HG03460 (cell line): Measurements from ENCODE around the gene KLK1.

Source experiments
- ATAC-seq: cut with Tn5 transposase; IDR thresholded peaks from one replicate; pipeline ENCODE4 v1.9.1; 2021; ENCODE audit not compliant: unreplicated experiment

The KLK1 gene

DNA sequence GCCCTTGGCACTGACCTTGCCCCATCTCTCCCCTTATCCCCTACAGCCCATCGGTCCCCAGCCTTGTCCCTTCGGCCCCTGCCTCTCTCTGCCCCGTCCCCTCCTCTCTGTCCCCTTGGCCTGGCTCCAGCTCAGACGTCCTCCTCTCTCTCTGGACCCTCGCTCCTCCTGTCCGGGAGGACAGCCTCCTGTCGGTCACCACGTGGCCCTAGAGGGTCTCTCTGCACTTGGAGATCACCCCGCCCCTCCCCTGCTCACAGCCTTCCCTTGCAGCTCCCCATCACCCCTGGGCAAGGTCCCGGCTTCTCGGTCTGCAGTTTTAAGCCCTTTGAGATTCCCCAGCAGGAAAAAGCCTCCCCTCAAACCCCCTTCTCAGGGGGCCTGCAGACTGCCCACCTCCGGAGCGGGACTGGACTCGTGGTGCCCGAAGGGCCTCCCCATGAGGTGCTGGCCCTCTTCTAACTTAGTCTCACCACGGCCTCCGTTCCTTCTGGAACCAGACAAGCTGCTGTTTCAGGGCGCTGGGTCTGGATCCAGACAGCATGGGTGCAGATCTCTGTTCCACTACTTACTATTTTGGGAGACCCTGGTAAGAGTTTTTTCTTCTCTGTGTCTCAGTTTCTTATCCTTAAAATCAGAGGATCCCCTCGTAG is 13.1 kb upstream of the KLK1 start:
- ATAC-seq: no peak

DNA sequence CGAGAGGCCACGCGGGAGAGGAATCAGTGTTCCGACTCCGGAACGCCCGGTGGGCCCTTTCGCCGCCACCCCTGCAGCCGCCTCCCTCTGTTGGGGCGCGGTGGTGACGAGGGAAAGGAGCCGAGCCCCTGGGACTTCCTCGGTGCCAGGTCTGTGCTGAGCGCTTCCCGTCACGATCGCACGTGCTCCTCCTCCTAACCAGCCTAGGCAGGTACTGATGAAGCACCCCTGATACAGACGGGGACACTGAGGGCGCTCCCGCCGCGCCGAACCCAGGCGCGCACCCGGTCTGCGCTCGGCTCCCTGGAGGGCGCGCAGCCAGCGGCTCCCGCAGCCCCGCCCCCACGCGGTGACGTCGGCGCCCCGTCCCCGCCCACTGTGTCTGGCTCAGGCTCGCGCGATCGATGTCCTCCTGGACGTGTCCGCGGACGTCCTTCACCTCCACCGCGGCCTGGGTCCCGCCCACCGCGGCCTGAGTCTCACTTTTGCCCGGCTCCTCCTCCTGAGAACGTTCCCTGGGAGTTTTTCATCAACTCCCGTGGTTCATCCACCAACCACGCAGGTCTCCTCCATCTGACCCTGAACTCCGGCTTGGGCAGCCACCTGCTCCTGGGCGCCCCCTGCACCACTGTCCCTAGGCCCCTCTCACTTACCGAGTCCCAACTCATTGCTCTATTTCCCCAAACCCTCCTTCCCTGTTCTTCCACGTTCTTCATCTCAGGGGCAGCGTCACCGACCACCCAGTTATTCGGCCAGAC is 12.4 kb upstream of the KLK1 start:
- no peak for ATAC-seq

DNA sequence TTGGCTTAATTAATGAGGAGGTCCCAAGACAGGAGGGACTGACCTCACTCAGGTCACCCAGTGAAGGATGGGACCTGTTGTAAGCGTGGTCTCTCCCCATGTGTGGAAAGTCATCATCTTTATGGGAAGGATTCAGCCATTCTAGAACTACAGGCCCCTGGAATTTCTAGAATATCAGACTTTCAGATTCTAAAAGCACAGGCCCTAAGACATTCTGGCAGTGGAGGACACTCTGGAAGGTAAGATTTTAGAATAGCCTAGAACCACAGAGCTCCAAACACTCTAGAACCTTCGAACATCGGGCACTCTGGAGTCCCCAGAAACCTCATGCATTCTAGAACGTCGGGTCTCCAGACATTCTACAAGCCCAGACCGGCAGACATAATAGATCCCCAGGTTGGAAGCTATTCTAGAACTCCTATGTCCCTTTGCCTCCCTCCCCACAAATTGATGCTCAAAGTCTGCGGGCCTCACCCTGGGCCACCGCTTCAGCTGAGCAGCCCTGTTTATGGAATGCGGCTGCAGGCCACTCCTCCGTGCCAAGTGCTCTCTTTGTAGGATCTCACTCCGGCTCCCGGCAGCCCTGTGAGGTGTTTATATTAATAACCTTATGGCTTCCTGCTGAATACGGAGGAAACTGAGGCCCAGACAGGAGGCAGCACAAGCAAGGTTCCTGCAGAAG is 11.7 kb upstream of the KLK1 start:
- ATAC-seq: no peak

DNA sequence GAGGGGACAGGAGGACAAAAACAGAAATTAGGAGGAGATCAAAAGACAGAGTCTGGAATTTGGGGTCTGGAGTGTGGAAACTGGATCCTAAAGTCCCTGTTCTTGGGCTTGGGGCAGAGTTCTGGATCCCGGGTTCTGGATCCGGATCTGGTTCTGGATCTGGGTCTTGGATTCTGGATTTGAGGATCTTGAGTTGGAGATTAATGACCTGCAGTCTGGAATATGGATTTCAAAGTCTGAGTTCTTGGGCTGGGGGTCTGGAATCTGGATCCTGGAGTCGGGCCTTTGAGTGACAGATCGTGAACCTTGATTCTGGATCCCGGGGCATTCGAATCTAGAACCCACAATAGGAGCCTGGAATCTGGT is 10.2 kb upstream of the KLK1 start:
- ATAC-seq: no peak

DNA sequence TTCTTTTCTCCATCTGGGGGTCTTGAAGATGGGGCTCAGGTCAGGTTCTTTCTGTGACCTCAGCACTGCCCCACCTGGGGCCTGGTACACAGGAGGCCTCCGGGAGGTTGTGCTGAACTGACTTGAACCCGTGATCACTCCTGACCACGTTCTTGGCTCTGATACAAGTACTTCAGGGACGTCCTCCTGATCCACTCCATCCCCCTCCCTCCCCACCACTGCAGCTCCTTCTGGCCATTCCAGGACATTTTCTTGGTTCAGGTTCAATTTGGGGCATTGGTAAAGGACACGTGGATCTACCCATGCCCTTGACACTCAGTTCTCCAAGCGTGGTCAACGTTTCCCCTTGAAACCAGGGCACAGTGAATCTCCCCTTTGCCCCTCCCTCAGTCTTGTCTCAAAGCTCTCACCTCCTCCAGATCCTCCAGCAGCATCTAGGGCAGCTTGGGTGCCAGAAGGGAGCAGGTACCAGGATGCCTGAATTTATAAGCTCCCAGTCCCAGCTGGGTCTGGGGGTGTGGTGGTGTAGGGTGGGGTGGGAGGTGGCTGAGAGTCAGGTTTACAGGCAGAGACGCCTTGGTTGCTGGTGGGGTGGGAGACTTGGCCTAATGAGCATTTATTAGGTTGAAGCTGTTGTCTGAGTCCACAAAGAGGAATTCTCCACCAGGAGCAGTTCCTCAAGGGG is 9.7 kb upstream of the KLK1 start, which contains the start of gene KLK15:
KLK15 (minus strand) TSS at position 458 of the 685 bp plus-strand sequence. CDS start 2,082 bp downstream, outside the sequence.
- ATAC-seq: no peak

DNA sequence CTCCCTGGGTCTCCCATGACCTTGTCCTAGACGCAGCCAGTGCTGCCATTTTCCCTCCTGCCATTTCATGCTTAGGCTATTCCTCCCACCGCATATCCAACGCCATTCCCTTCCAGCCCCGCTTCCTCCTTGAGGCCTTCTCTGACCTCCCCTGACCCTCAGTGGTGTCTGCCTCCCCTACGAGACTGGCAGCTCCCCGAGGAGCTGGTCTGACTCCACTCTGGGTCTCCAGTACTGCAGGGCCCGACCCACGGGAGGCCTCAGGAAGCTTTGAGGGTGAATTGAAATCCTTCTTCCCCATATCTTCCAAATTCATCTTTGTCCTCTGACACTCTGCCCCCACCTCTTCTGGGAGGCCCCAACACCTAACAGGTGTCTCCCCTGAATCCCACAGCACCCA is 9.1 kb upstream of the KLK1 start:
- no peak for ATAC-seq

DNA sequence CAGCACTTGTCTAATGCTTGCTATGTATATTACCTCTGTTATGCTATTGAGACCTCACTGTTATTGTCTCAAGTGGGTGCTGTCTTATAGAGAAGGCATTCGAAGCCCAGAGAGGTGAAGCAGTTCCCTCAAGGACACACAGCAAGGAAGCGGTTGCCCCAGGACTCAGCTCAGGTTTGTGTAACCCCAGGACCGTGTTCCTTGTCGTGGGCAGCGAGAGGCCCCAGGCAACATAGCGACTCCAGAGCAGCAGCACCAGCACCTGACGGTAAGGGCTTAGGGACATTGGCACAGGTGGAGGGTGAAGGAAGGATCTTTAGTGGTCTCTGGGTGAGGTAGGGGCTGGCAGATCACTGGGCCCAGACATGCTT is 7.4 kb upstream of the KLK1 start:
- ATAC-seq: no peak

GRCh38 chr19:50830266-50831025 is 6.9 kb upstream of the KLK1 start:
- ATAC-seq: no peak

- no peak for ATAC-seq
These were observed 6.2 kb upstream of the KLK1 start for GRCh38 chr19:50829801-50830200.

DNA sequence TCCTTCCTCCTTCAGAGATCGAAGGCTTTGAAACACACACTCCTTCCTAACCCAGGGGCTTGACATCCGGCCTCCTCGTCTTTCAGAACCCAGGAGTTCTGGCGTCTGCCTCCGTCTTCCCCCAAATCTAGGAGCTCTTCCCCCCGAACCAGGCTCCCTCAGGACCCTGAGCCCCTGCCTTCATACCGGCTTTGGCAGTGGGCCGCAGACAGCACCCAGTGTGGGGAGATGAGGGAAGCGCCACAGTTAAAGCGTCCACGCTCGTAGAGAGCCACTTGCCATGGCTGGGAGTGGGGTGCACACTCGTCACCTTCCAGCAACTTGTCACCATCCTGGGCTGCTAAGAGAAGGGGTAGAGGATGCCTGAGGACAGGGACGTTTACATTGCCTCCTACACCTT is 3.9 kb upstream of the KLK1 start:
- no peak for ATAC-seq

DNA sequence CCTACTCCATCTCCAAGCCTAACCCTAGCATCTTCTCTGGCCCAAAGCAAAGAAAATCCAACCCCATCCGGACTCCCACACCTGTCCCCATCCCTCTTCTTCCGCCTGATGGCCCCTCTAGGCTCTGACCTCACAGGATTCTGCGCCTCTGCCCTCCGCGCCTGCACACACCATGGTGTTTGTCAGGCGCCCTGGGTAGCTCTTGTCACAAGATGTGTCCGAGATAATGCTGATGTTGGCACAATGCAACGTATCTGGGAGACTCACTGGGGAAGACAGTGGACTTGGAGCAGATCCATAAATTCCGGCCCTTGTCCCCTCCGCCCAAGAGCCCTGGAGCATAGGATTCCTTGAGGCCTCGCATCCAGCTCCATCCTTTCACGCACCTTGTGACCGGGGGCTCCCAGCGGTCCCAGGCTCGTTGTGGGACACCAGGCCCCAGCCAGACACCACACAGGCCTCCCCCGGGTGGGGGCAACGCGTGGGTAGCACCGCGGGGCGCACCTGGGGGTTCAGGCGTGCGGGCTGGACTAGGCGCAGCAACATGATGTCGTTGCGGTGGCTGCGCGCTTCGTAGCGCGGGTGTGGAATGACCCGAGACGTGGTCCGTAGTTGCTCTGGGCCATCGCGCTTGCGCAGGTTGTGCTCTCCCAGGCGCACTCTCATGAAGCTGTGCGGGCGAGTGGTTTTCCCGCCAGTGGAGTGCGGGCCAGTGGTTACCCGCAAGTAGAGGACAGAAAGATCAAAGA is 3.1 kb upstream of the KLK1 start:
- ATAC-seq: no peak

DNA sequence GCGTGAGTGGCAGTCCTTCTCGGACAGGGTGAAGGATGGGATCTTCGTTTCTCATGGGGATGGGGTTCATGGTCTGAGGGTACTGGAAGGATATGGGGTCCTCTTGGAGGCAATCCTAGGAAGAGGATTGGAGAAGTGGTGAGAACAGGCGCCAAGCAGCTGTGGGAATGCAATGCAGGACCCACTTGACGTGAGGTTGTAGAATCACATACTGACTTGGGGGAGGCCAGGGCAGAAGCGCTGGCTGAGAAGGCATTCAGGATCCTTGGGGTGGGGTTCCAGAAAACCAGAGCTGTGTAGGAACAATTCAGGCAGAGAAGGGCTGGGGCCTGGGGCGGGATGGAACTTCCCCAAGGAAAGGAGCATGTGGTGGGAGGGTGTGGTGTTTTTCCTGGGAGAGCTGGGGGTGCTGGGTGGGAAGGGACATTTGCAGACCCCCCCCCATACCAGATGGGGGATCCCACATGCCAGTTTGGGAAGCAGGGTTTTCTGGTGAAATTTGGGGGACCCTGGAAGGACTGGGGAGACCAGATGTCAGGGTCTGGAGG is 852 bp downstream of the KLK1 start:
- no peak for ATAC-seq

- ATAC-seq: no peak
These were observed 2.0 kb downstream of the KLK1 start for GRCh38 chr19:50821622-50822021.

- ATAC-seq: no peak
These were observed 2.4 kb downstream of the KLK1 start for GRCh38 chr19:50821248-50821612.

GRCh38 chr19:50820549-50821247 is 2.9 kb downstream of the KLK1 start:
- ATAC-seq: no peak

DNA sequence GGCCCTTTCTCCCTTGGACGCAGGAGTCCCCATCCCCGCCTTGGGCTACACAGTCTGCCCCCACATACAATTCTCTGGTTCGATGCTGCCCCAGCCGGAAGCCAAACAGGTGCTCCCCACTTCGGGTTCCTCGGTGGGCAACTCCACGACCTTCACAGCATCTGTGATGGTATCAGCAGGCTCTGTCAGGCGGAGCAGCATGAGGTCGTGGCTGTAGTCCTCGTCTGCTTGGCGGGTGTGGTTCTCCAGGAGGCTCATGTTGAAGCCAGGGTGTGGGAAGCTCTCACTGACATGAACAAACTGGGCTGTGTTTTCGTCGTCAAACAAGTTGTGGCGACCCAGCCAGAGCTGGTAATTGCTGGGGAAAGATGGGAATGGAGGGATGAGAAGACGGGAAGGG is 3.5 kb downstream of the KLK1 start:
- ATAC-seq: no peak

DNA sequence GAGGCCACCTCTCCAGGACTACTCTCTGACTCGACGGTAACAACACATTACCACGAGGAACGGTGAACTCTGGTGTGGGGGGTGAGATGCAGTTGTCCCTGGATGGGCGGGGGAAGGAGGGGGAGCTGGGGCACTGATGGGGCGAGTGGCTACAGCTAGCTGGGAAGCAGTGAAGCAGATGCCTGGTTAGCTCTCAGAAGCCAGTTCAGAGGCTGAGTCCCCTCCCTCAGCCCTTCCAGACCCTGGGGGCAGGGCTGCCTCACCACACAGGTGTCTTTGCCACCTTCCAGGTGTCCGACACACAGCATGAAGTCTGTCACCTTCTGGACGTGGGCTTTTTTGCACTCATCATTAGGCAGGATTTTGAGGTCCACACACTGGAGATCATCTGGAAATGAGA is 4.0 kb downstream of the KLK1 start:
- no peak for ATAC-seq

DNA sequence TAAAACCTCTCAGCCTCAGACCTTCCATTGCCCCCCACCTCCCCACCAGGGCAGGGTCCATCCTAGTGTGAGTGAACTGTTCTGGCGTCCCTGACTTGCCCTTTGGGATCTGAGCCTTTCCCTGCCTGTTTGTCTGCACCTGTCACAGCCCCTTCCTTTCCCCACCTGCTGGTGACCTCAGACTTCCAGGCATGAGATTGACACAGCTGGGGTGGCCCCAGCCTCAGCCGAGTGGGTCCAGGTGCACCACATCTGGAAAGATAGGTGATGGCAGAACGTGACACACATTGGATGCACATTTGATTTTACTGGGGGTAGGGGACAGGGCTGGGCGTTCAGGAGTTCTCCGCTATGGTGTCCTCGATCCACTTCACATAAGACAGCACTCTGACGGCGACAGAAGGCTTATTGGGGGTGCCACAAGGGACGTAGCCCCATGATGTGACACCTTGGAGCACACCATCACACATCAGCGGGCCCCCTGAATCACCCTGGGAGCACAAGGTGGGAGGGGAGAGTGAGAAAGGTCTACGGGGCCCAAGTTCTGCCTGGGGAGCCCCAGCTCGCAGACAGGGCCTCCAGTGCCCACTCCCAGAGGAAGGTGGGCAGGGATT is 4.6 kb downstream of the KLK1 start:
- ATAC-seq: no peak
